HCT116 (cell line): ENCODE measurements around the gene SUSD2. TPM values are rescaled to one million over a fixed set of nuclear protein-coding genes. Genes with fewer than 3 reads are reported as not detected.

Experiments used
- ATAC-seq: fragments of 200-7000 bp; cut with Tn5 transposase; 2 replicates; pipeline ENCODE4 v1.9.1; 2020; ENCODE audit warnings: mild to moderate bottlenecking, moderate library complexity
- BruUV-seq: library from RNA; stranded (reverse); fragments of 400-500 nt; replicated peaks from 2 replicates; lab custom pipeline; 2021; lab: Mats Ljungman, UMichigan
- CTCF ChIA-PET: fragments of 300-600 bp; sonication (Branson Sonifier 250); formaldehyde crosslinking; loops from one replicate; lab custom pipeline; 2021; ENCODE audit warnings: antibody characterized with exemption; lab: Charles Lee
- POLR2A ChIA-PET: fragments of 300-600, 350-600 bp; sonication (Branson Sonifier 250); formaldehyde crosslinking; loops from one replicate; lab custom pipeline; 2021; ENCODE audit warnings: antibody characterized with exemption; lab: Charles Lee
- RAD21 ChIA-PET, 2 experiments: fragments of 300-600 bp; sonication (Branson Sonifier 250); formaldehyde crosslinking; loops; one replicate each; lab custom pipeline; 2023; ENCODE audit warnings: low total read pairs in 2 of 2; ENCODE audit not compliant: uncharacterized antibody in 2 of 2, unreplicated experiment in 2 of 2, low non-redundant PET in 1 of 2; lab: Charles Lee
- DNase-seq: peaks from one replicate; pipeline ENCODE4 v3.0.0-alpha.2; 2010; ENCODE audit warnings: low read depth, low spot score
- H2AFZ ChIP-seq: fragments of 200-600 bp; shearing (Covaris generic), sonication (generic); 2 replicates; pipeline ENCODE4 v1.6.1; 2017; ENCODE audit warnings: low read depth, mixed run types, mixed read lengths, antibody characterized with exemption, low read length; ENCODE audit not compliant: poor library complexity, severe bottlenecking
- H3K27ac ChIP-seq: 2 replicates; pipeline ENCODE4 v1.5.1; 2012; ENCODE audit warnings: low read depth, low read length
- H3K27me3 ChIP-seq: fragments of 200-600 bp; sonication (generic); 2 replicates; pipeline ENCODE4 v1.6.1; 2016; ENCODE audit warnings: mixed run types, low read length, mixed read lengths; ENCODE audit not compliant: insufficient read depth
- H3K36me3 ChIP-seq, 2 experiments: fragments of 200-500 bp in 1 of 2; fragments of 200-600 bp in 1 of 2; sonication (Bioruptor generic) in 1 of 2; sonication (generic) in 1 of 2; 2 replicates each; pipeline versions ENCODE4 v1.5.1 to v1.6.1; 2014 to 2016; ENCODE audit warnings: low read length in 2 of 2, inconsistent platforms in 1 of 2, mixed read lengths in 1 of 2, mixed run types in 1 of 2; ENCODE audit not compliant: insufficient read depth in 2 of 2, control insufficient read depth in 1 of 2
- H3K4me1 ChIP-seq, 2 experiments: fragments of 200-600 bp in 1 of 2; sonication (generic) in 1 of 2; 2 replicates each; pipeline versions ENCODE4 v1.5.1 to v1.6.1; 2012 to 2017; ENCODE audit warnings: low read length in 2 of 2, inconsistent platforms in 1 of 2, mild to moderate bottlenecking in 1 of 2, mixed read lengths in 1 of 2, mixed run types in 1 of 2, moderate library complexity in 1 of 2; ENCODE audit not compliant: insufficient read depth in 2 of 2, control insufficient read depth in 1 of 2
- H3K4me2 ChIP-seq: fragments of 200-600 bp; sonication (generic); 2 replicates; pipeline ENCODE4 v1.6.1; 2017; ENCODE audit warnings: mixed run types, low read length, mixed read lengths
- H3K4me3 ChIP-seq, 2 experiments: fragments of 200-600 bp in 1 of 2; sonication (generic) in 1 of 2; replicated peaks in 1 of 2; 2 replicates each; pipeline ENCODE4 v1.5.1; 2011 to 2016; ENCODE audit warnings: low read length in 2 of 2, control low read depth in 1 of 2, low read depth in 1 of 2, mild to moderate bottlenecking in 1 of 2, mixed read lengths in 1 of 2, mixed run types in 1 of 2
- H3K79me2 ChIP-seq: fragments of 200-600 bp; sonication (generic); 2 replicates; pipeline ENCODE4 v1.6.1; 2017; ENCODE audit warnings: mild to moderate bottlenecking, mixed run types, low read length, moderate library complexity, mixed read lengths; ENCODE audit not compliant: insufficient read depth
- H3K9ac ChIP-seq: fragments of 200-600 bp; sonication (generic); 2 replicates; pipeline ENCODE4 v1.6.1; 2016; ENCODE audit warnings: low read length, mixed read lengths
- H3K9me2 ChIP-seq: fragments of 200-600 bp; sonication (generic), shearing (Covaris generic); 2 replicates; pipeline ENCODE4 v1.6.1; 2017; ENCODE audit warnings: mixed run types, mild to moderate bottlenecking, moderate library complexity; ENCODE audit not compliant: insufficient read depth
- H3K9me3 ChIP-seq, 2 experiments: fragments of 200-500 bp in 1 of 2; fragments of 200-600 bp in 1 of 2; sonication (Bioruptor generic) in 1 of 2; sonication (generic) in 1 of 2; 2 replicates each; pipeline ENCODE4 v1.6.1; 2014 to 2017; ENCODE audit warnings: low read length in 2 of 2, mixed read lengths in 2 of 2, inconsistent platforms in 1 of 2, low read depth in 1 of 2, mild to moderate bottlenecking in 1 of 2, mixed run types in 1 of 2, moderate library complexity in 1 of 2; ENCODE audit not compliant: control insufficient read depth in 1 of 2, insufficient read depth in 1 of 2
- H4K20me1 ChIP-seq: fragments of 200-600 bp; sonication (generic), shearing (Covaris generic); 2 replicates; pipeline ENCODE4 v1.6.1; 2017; ENCODE audit warnings: mixed run types, mild to moderate bottlenecking, moderate library complexity; ENCODE audit not compliant: insufficient read depth
- ATF3 ChIP-seq: IDR thresholded peaks from 2 replicates; pipeline ENCODE4 v1.6.1; 2012
- ELF1 ChIP-seq: IDR thresholded peaks from 2 replicates; pipeline ENCODE4 v1.6.1; 2012; ENCODE audit warnings: low read depth, borderline replicate concordance
- EZH2 ChIP-seq: fragments of 200-600 bp; sonication (generic); IDR thresholded peaks from 2 replicates; pipeline ENCODE4 v1.6.1; 2017; ENCODE audit warnings: antibody characterized with exemption, mixed run types
- EZH2phosphoT487 ChIP-seq: fragments of 200-600 bp; IDR thresholded peaks from 2 replicates; pipeline ENCODE4 v1.6.1; 2018; ENCODE audit warnings: antibody characterized with exemption, borderline replicate concordance
- JUND ChIP-seq: IDR thresholded peaks from 2 replicates; pipeline ENCODE4 v1.6.1; 2012
- POLR2A ChIP-seq: IDR thresholded peaks from 2 replicates; pipeline ENCODE4 v1.7.0; 2011; ENCODE audit warnings: borderline replicate concordance; ENCODE audit not compliant: insufficient read depth, insufficient read length; ENCODE audit errors: extremely low read depth
- RAD21 ChIP-seq: IDR thresholded peaks from 2 replicates; pipeline ENCODE4 v1.6.1; 2012; ENCODE audit warnings: low read depth, mild to moderate bottlenecking
- REST ChIP-seq: IDR thresholded peaks from 2 replicates; pipeline ENCODE4 v1.6.1; 2012; ENCODE audit warnings: low read depth
- SIN3A ChIP-seq: IDR thresholded peaks from 2 replicates; pipeline ENCODE4 v1.6.1; 2012; ENCODE audit warnings: low read depth
- intact Hi-C: fragments of 100-400 bp; cut with micrococcal nuclease; formaldehyde crosslinking; loops from 2 replicates; pipeline ENCODE4 v1.10.0; 2022
- total RNA-seq: library from RNA; stranded (reverse); gene quantifications from one replicate; pipeline ENCODE4 v1.2.1, GENCODE V29; 2021; ENCODE audit not compliant: unreplicated experiment

Gene SUSD2
- total RNA-seq, 1 experiment from 2014 or later, result 6.6 TPM

- DNase-seq (no peak), ATAC-seq (no peak)
- ChIA-PET RAD21 (no interaction called here), CTCF (no interaction called here), POLR2A (no interaction called here)
- no peak overlapping the region for H2AFZ ChIP-seq
- H3K9ac ChIP-seq, result no peak overlapping the region
- no peaks in the 10 kb centered on the region for H3K79me2 ChIP-seq
- H3K27ac ChIP-seq, result no peak overlapping the region
- no peaks in the 10 kb centered on the region for H4K20me1 ChIP-seq
- H3K4me1 ChIP-seq, result peaks cover 20 to 21% of the 10 kb centered on the region in 2 experiments
- H3K4me3 ChIP-seq, result no peak overlapping the region
- BruUV-seq, result no TSS peak
- H3K4me2 ChIP-seq, result no peak overlapping the region
- H3K9me2 ChIP-seq, result no peaks in the 10 kb centered on the region
- intact Hi-C loops, result no loop called here
- H3K27me3 ChIP-seq, result no peaks in the 10 kb centered on the region
- H3K36me3 ChIP-seq, result no peaks in the 10 kb centered on the region
- H3K9me3 ChIP-seq, result no peaks in the 10 kb centered on the region
- TF ChIP-seq POLR2A, result no peak
- no peak for TF ChIP-seq REST
- no peak for TF ChIP-seq JUND
- no peak for TF ChIP-seq ATF3
- TF ChIP-seq SIN3A, result no peak
- no peak for TF ChIP-seq EZH2phosphoT487
- no peak for TF ChIP-seq RAD21
- no peak for TF ChIP-seq ELF1
- no peak for TF ChIP-seq EZH2
Observed at GRCh38 chr22:24144056-24144777, 37.1 kb upstream of the SUSD2 start.
